GM19099 (cell line): ENCODE results near the gene KIF5A.
A peak's percentile ranks its signal among the peaks of the same experiment; 100 is the strongest.

Experiments
- POLR2A ChIP-seq: IDR thresholded peaks from 3 replicates; pipeline ENCODE4 v1.6.1; 2011; ENCODE audit warnings: low read depth; ENCODE audit not compliant: insufficient read length; ENCODE audit errors: extremely low read depth

Gene KIF5A

GRCh38 chr12:57528831-57529555, 20.9 kb upstream of the KIF5A start:
- no peak for TF ChIP-seq POLR2A

GRCh38 chr12:57529831-57530230, 20.0 kb upstream of the KIF5A start:
- no peak for TF ChIP-seq POLR2A

- TF ChIP-seq POLR2A = no peak
Measured at GRCh38 chr12:57530396-57531142, 19.3 kb upstream of the KIF5A start.

GRCh38 chr12:57531836-57532235, 18.0 kb upstream of the KIF5A start:
- peak; percentile 29 for TF ChIP-seq POLR2A

- no peak for TF ChIP-seq POLR2A
Measured at GRCh38 chr12:57533108-57533507, 16.7 kb upstream of the KIF5A start.

- TF ChIP-seq POLR2A = no peak
Measured at GRCh38 chr12:57534250-57534649, 15.6 kb upstream of the KIF5A start.

- no peak for TF ChIP-seq POLR2A
Measured at GRCh38 chr12:57534991-57535543, 14.8 kb upstream of the KIF5A start.

- TF ChIP-seq POLR2A = no peak
Measured at GRCh38 chr12:57535764-57536596, 13.9 kb upstream of the KIF5A start.

GRCh38 chr12:57536597-57536942, 13.3 kb upstream of the KIF5A start:
- TF ChIP-seq POLR2A = no peak

- TF ChIP-seq POLR2A = no peak
Measured at GRCh38 chr12:57539134-57539768, 10.6 kb upstream of the KIF5A start.

GRCh38 chr12:57541001-57541400, 8.8 kb upstream of the KIF5A start:
- TF ChIP-seq POLR2A = no peak

- no peak for TF ChIP-seq POLR2A
Measured at GRCh38 chr12:57541717-57542116, 8.1 kb upstream of the KIF5A start.

- TF ChIP-seq POLR2A = no peak
Measured at GRCh38 chr12:57543581-57543980, 6.3 kb upstream of the KIF5A start.

GRCh38 chr12:57545809-57546437, 3.9 kb upstream of the KIF5A start:
- TF ChIP-seq POLR2A = no peak
